Amniotic epithelial cell (primary cell): Measurements from ENCODE around the gene CMTM5.

Experiments used
- DNase-seq: peaks from one replicate; pipeline ENCODE4 v3.0.0-alpha.2; 2010; ENCODE audit warnings: low read depth

CMTM5 gene

GRCh38 chr14:23358042-23358441 is 18.8 kb upstream of the CMTM5 start:
- DNase-seq = no peak

- no peak for DNase-seq
Measured at GRCh38 chr14:23358553-23359166, 18.2 kb upstream of the CMTM5 start.

GRCh38 chr14:23359167-23359626 is 17.6 kb upstream of the CMTM5 start:
- DNase-seq = no peak

GRCh38 chr14:23359722-23360447 is 17.0 kb upstream of the CMTM5 start:
- DNase-seq = no peak

- DNase-seq = no peak
Measured at GRCh38 chr14:23360496-23360895, 16.4 kb upstream of the CMTM5 start.

GRCh38 chr14:23361320-23361719 is 15.5 kb upstream of the CMTM5 start:
- peak; percentile 15 for DNase-seq

GRCh38 chr14:23361763-23362162 is 15.1 kb upstream of the CMTM5 start:
- DNase-seq = no peak

- no peak for DNase-seq
Measured at GRCh38 chr14:23362200-23362599, 14.6 kb upstream of the CMTM5 start.

- no peak for DNase-seq
Measured at GRCh38 chr14:23364164-23365035, 12.4 kb upstream of the CMTM5 start.

- DNase-seq = no peak
Measured at GRCh38 chr14:23365036-23365731, 11.7 kb upstream of the CMTM5 start, which contains the start of gene EFS. Gene EFS, minus strand, starts transcription at chr14:23365172. Its CDS starts 147 bp downstream, at chr14:23365025.

- peak; percentile 35 for DNase-seq
Measured at GRCh38 chr14:23365732-23366425, 11.0 kb upstream of the CMTM5 start.

- DNase-seq = peak; percentile 14
Measured at GRCh38 chr14:23366426-23366921, 10.4 kb upstream of the CMTM5 start.

GRCh38 chr14:23370221-23370620 is 6.6 kb upstream of the CMTM5 start:
- DNase-seq = no peak

- no peak for DNase-seq
Measured at GRCh38 chr14:23371865-23372264, 5.0 kb upstream of the CMTM5 start.

- DNase-seq = no peak
Measured at GRCh38 chr14:23372509-23372908, 4.3 kb upstream of the CMTM5 start, which contains the start of gene IL25. Gene IL25, plus strand, starts transcription at chr14:23372809.

- DNase-seq = no peak
Measured at GRCh38 chr14:23373041-23373440, 3.8 kb upstream of the CMTM5 start.

GRCh38 chr14:23375527-23376251 is 1.2 kb upstream of the CMTM5 start:
- DNase-seq = no peak

- no peak for DNase-seq
Measured at GRCh38 chr14:23377198-23377550, 328 bp downstream of the CMTM5 start.

- no peak for DNase-seq
Measured at GRCh38 chr14:23377573-23378563, 1.0 kb downstream of the CMTM5 start.
